Tibial artery (tissue), 4 donors: ENCODE results near the gene GP2.

Experiments used
- DNase-seq, 2 donors: peaks; one replicate each; pipeline ENCODE4 v3.0.0-alpha.2; 2019
- H3K27ac ChIP-seq, 2 donors: fragments of 200-600 bp; sonication (generic) in 1 of 2; 1 replicate in 1 of 2; 2 replicates in 1 of 2; pipeline ENCODE4 v1.5.1; 2018 to 2019; ENCODE audit warnings: mild to moderate bottlenecking in 1 of 2
- H3K27me3 ChIP-seq, 2 donors: fragments of 200-600 bp; sonication (generic) in 1 of 2; one replicate each; pipeline versions ENCODE4 v1.5.1 to v1.6.0; 2016 to 2019
- H3K36me3 ChIP-seq, 3 donors: fragments of 200-600 bp; sonication (generic) in 2 of 3; one replicate each; pipeline ENCODE4 v1.5.1; 2016 to 2019; ENCODE audit warnings: mild to moderate bottlenecking in 2 of 3
- H3K4me1 ChIP-seq, 4 donors: fragments of 200-600 bp; sonication (generic) in 2 of 4; 1 replicate in 3 of 4; 2 replicates in 1 of 4; pipeline ENCODE4 v1.5.1; 2016 to 2019
- H3K4me3 ChIP-seq, 2 donors: fragments of 200-600 bp; sonication (generic) in 1 of 2; 1 replicate in 1 of 2; 2 replicates in 1 of 2; pipeline ENCODE4 v1.5.1; 2018 to 2019; ENCODE audit warnings: mild to moderate bottlenecking in 2 of 2
- H3K9me3 ChIP-seq, 3 donors: fragments of 200-600 bp; sonication (generic) in 1 of 3; one replicate each; pipeline ENCODE4 v1.5.1; 2016 to 2019
- intact Hi-C: fragments of 100-400 bp; cut with DNase I; formaldehyde crosslinking; loops from one replicate; pipeline ENCODE4 v1.15.0; 2023; ENCODE audit warnings: low total_unique reads
- TF ChIP-seq, protein P1 (sequence below), 2 experiments: fragments of 200-600 bp in 1 of 2; fragments of 450-650 bp in 1 of 2; IDR thresholded peaks; one replicate each; pipeline ENCODE4 v1.5.1; 2017 to 2019; ENCODE audit warnings: antibody characterized with exemption in 2 of 2, mild to moderate bottlenecking in 1 of 2, moderate library complexity in 1 of 2

The GP2 gene

DNA sequence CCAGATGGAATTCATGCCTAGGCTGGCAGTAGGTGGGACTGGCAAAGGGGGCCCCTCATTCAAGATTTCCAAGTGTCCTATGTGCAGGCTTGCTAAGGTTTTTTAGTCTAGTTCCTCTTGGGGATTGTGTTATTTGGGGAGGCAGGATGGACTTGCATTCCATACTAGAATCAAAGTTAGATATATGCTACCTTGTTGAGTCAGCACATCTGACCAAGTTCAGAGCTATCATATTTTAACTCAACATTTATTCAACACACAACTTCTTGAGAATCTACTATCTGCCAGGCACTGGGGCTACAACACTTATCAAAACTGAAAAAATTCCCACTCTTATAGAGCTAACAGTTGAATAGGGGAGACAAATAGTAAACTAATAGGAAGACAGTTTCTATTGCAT is 6.7 kb downstream of the GP2 start:
- Histone ChIP-seq H3K4me3 (no peak overlapping the region), H3K27ac (no peak overlapping the region), H3K27me3 (no peaks in the 10 kb centered on the region), H3K4me1 (no peaks in the 10 kb centered on the region), H3K9me3 (no peaks in the 10 kb centered on the region), H3K36me3 (no peaks in the 10 kb centered on the region)
- TF ChIP-seq, protein P1, sequence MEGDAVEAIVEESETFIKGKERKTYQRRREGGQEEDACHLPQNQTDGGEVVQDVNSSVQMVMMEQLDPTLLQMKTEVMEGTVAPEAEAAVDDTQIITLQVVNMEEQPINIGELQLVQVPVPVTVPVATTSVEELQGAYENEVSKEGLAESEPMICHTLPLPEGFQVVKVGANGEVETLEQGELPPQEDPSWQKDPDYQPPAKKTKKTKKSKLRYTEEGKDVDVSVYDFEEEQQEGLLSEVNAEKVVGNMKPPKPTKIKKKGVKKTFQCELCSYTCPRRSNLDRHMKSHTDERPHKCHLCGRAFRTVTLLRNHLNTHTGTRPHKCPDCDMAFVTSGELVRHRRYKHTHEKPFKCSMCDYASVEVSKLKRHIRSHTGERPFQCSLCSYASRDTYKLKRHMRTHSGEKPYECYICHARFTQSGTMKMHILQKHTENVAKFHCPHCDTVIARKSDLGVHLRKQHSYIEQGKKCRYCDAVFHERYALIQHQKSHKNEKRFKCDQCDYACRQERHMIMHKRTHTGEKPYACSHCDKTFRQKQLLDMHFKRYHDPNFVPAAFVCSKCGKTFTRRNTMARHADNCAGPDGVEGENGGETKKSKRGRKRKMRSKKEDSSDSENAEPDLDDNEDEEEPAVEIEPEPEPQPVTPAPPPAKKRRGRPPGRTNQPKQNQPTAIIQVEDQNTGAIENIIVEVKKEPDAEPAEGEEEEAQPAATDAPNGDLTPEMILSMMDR (IDR thresholded peaks at IDR 0.05): no peak
- DNase-seq: no peak
- intact Hi-C loops: no loop called here

DNA sequence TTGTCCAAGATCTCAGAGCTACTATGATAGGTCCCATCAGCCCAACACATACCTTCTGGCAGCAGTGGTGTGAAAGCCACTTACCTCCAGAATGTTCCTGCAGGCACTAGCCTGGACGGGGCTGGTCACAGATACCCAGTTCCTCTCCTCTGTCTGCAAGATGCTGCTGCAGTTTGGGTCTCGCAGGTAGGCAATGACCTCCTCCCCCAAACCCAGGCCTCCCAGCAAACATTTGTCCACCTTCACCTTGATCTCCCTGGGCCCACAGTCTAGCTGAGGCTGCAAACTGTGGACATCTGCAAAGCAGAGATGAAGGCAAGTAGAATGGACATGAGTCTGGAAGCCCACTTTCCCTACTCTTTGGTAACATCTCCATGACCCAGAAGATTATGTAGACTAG is 7.1 kb downstream of the GP2 start:
- Histone ChIP-seq H3K36me3 (no peaks in the 10 kb centered on the region), H3K4me3 (no peak overlapping the region), H3K27me3 (no peaks in the 10 kb centered on the region), H3K4me1 (no peaks in the 10 kb centered on the region), H3K27ac (no peak overlapping the region), H3K9me3 (no peaks in the 10 kb centered on the region)
- intact Hi-C loops: no loop called here
- DNase-seq: no peak
- TF ChIP-seq, protein P1 (IDR thresholded peaks at IDR 0.05): no peak

- H3K4me3 ChIP-seq: no peak overlapping the region
- H3K9me3 ChIP-seq: no peaks in the 10 kb centered on the region
- DNase-seq: no peak
- no peak overlapping the region for H3K27ac ChIP-seq
- intact Hi-C loops: no loop called here
- TF ChIP-seq, protein P1 (IDR thresholded peaks at IDR 0.05): no peak
- H3K36me3 ChIP-seq: no peaks in the 10 kb centered on the region
- H3K27me3 ChIP-seq: no peaks in the 10 kb centered on the region
- H3K4me1 ChIP-seq: no peaks in the 10 kb centered on the region
Measured at GRCh38 chr16:20319406-20319805, 7.9 kb downstream of the GP2 start.

- DNase-seq: no peak
- Histone ChIP-seq H3K9me3 (no peaks in the 10 kb centered on the region), H3K36me3 (no peaks in the 10 kb centered on the region), H3K27ac (no peak overlapping the region), H3K4me1 (no peaks in the 10 kb centered on the region), H3K27me3 (no peaks in the 10 kb centered on the region), H3K4me3 (no peak overlapping the region)
- TF ChIP-seq, protein P1 (IDR thresholded peaks at IDR 0.05): no peak
- intact Hi-C loops: no loop called here
Measured at GRCh38 chr16:20318437-20318836, 8.9 kb downstream of the GP2 start.

DNA sequence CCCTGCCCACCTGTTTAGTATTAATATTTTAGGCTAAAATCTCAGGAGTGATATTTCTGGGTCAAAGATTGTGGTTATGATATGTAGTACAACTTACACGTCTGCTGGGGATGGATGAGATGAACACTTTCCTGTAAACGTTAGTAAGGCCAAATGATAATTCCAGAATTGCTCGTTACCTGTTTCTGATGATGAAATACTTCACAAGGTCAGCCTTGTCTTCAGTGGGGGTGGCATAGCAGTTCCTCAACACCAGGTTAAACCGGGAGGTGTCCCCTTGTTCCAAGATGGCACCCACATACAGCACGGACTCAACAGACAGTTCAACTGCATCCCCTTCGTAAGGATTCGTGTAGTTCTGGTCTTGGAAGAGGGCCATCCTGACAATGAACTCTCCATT is 9.3 kb downstream of the GP2 start:
- Histone ChIP-seq H3K4me1 (no peaks in the 10 kb centered on the region), H3K36me3 (no peaks in the 10 kb centered on the region), H3K27ac (no peak overlapping the region), H3K9me3 (no peaks in the 10 kb centered on the region), H3K27me3 (no peaks in the 10 kb centered on the region), H3K4me3 (no peak overlapping the region)
- no peak for DNase-seq
- TF ChIP-seq, protein P1 (IDR thresholded peaks at IDR 0.05): no peak
- intact Hi-C loops: no loop called here

DNA sequence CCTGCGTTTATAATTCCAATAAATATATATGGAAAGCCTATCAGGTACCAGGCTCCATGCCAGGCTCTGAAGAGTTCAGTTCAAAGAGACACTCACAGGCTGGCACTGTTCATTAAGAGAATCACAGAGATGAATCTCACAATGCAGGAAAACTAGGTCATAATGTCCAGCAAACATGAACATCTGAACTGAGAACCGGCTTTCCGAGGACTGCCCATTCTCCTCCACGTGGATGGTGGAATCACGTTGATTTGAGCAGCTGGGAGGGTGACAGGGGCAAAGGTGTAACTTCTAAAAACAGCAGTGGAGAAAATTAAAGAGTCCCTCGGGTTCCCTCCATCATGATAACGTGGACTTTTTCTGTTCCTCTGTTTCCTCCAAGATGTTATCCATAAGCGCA is 10.2 kb downstream of the GP2 start:
- Histone ChIP-seq H3K27ac (no peak overlapping the region), H3K27me3 (no peaks in the 10 kb centered on the region), H3K36me3 (no peaks in the 10 kb centered on the region), H3K9me3 (no peaks in the 10 kb centered on the region), H3K4me1 (no peaks in the 10 kb centered on the region), H3K4me3 (no peak overlapping the region)
- no peak for DNase-seq
- TF ChIP-seq, protein P1 (IDR thresholded peaks at IDR 0.05): no peak
- intact Hi-C loops: no loop called here
